ENCODE results near the gene TLN1.

Gene TLN1

DNA sequence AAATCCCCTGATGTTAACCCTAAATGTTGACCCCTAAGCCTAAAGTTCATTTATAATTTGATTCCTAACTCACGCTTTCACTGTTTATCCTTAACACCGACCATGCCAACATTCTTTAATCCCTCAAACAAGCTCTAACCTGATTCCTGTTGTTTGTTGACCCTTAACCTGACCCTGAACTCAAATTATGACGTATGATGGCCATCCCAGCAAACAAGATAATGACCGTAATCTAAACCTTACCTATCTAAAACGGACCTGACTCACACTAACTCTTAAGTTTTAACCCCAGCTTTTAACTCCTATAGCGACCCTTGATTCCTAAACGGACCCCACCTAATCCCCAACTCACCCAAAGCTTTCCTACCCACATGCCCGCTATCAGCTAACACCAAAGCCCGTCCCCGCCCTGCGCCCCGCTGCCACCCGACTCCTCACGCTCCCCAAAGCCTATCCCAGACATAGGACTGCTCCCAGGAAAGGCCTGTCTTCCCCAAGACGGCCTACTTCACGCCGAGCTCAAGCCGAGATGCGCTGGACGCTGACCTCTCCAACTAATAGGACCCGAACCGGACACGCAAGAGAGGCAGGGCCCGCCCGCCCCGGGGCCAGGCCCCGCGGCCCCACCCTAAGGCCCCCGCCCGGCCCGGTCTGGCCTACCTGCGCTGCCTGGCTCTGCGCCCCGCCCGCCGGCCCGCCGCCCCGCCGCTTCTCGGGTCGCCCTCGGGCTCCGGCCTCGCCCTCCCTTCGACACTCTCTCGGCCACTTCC, 395 bp downstream of the TLN1 start:
- Histone ChIP-seq H3K27ac (ENCODE audit: low read depth, low read length) (peak overlapping the region; percentile 97), H3K4me3 (ENCODE audit: low read depth in 1 of 2, low read length in 2 of 2) (peak overlapping the region; percentile 89 to 93), H3K27me3 (ENCODE audit: control insufficient read depth in 1 of 2, insufficient read depth in 2 of 2, low read length in 2 of 2) (no peaks in the 10 kb centered on the region), H3K9me3 (ENCODE audit: control insufficient read depth in 1 of 2, low read length in 2 of 2) (no peaks in the 10 kb centered on the region), H3K4me1 (ENCODE audit: control insufficient read depth in 1 of 2, insufficient read depth in 2 of 2, low read length in 2 of 2) (peaks cover 61 to 63% of the 10 kb centered on the region in 2 donors), H3K9ac (ENCODE audit: low read depth in 1 of 2, low read length in 2 of 2) (peak overlapping the region; percentile 89 to 97), H3K36me3 (ENCODE audit: control insufficient read depth in 1 of 2, insufficient read depth in 2 of 2, low read length in 2 of 2) (peaks cover 17 to 24% of the 10 kb centered on the region in 2 donors)

DNA sequence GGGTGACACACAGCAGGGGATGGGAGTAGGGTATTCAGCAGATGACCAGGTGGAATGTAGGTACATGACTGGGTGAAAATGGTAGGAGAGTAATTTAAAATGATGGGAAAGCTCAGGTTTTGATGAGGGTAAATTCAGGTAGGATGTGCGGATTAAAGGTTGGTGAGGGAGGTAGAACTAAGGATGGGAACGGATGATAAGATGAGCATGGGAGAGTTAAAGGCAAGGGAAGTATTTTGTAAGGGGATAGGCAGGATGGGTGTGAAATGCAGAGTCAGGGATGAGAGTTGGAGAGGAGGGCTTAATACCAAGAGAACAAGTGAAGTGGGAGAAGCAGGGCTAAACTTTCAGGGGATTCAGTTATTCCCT, 1.5 kb downstream of the TLN1 start:
- H3K9ac ChIP-seq (ENCODE audit: low read depth in 1 of 2, low read length in 2 of 2): peak overlapping the region; percentile 89 to 97

DNA sequence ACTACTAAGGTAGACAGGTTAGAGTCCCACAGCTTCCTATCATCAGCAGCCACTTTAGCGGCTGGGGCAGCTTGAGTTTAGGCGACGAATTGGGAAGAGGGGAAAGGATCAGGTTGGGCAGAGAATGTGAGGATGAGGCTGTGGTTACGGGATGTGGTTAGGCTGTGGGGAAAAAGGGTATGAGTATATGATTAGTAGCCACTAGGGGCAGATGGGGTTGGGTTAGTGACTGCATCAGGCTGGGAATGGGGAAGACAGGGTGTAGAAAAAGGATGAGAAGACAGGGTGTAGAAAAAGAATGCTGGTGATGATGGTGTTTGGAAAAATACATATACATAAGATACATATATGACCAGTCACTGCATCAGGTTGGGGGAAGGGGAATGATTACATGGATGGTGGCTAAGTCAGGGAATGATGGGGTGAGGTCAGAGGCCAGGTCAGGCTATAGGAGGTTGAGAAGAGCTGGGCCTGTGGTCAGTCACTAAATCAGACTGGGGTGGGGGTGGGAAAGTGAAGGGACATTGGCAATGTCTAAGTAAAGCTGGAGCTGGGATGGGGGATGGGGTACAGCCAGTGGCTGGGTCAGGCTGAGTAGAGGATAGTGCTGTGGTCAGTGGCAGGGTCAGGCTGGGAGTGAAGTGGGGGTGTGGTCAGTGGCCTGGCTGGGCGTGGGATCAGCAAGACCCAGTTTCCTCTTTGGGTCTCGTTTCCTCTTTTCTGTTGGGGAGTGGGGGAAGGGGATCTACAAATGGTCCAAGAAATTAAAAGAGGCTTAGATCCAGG, 2.1 kb downstream of the TLN1 start:
- peak overlapping the region; percentile 97 for H3K27ac ChIP-seq (ENCODE audit: low read depth, low read length)
- peaks cover 68 to 69% of the 10 kb centered on the region in 2 donors for H3K4me1 ChIP-seq (ENCODE audit: control insufficient read depth in 1 of 2, insufficient read depth in 2 of 2, low read length in 2 of 2)

More for the DNA sequence above, 1.5 kb downstream of the TLN1 start:
- H3K4me1 ChIP-seq (ENCODE audit: control insufficient read depth in 1 of 2, insufficient read depth in 2 of 2, low read length in 2 of 2): peaks cover 66 to 69% of the 10 kb centered on the region in 2 donors
- peaks cover 6 to 14% of the 10 kb centered on the region in 2 donors for H3K36me3 ChIP-seq (ENCODE audit: control insufficient read depth in 1 of 2, insufficient read depth in 2 of 2, low read length in 2 of 2)
- H3K27ac ChIP-seq (ENCODE audit: low read depth, low read length): peak overlapping the region; percentile 97
- H3K27me3 ChIP-seq (ENCODE audit: control insufficient read depth in 1 of 2, insufficient read depth in 2 of 2, low read length in 2 of 2): no peaks in the 10 kb centered on the region
- H3K4me3 ChIP-seq (ENCODE audit: low read depth in 1 of 2, low read length in 2 of 2): peak overlapping the region; percentile 89 to 93
- H3K9me3 ChIP-seq (ENCODE audit: control insufficient read depth in 1 of 2, low read length in 2 of 2): no peaks in the 10 kb centered on the region

DNA sequence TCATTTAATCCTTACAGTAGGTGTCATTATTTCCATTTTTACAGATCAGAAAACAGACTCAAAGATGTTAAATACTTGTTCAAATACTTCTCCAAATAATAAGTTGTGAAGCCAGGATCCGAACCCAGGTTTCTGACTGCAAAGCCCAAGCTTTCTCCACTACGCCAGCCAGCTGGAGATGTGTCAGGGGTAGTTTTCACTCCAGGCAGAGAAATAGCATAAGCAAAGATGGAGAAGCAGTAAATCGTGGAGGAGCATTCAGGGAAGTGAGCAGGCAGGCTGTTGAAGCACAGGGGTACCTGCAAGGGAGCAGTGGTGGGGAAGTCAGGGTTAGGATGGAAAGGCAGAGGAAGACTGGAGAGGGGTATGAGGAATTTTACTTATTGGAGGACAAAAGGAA, 2.9 kb downstream of the TLN1 start:
- Histone ChIP-seq H3K9ac (ENCODE audit: low read depth in 1 of 2, low read length in 2 of 2) (peak overlapping the region; percentile 29 to 89), H3K36me3 (ENCODE audit: control insufficient read depth in 1 of 2, insufficient read depth in 2 of 2, low read length in 2 of 2) (peaks cover 14 to 19% of the 10 kb centered on the region in 2 donors), H3K27me3 (ENCODE audit: control insufficient read depth in 1 of 2, insufficient read depth in 2 of 2, low read length in 2 of 2) (no peaks in the 10 kb centered on the region), H3K9me3 (ENCODE audit: control insufficient read depth in 1 of 2, low read length in 2 of 2) (no peaks in the 10 kb centered on the region), H3K4me1 (ENCODE audit: control insufficient read depth in 1 of 2, insufficient read depth in 2 of 2, low read length in 2 of 2) (peaks cover 63 to 68% of the 10 kb centered on the region in 2 donors), H3K27ac (ENCODE audit: low read depth, low read length) (peak overlapping the region; percentile 38), H3K4me3 (ENCODE audit: low read depth in 1 of 2, low read length in 2 of 2) (peak overlapping the region; percentile 89 to 93)

More for the DNA sequence above, 2.1 kb downstream of the TLN1 start:
- H3K27me3 ChIP-seq (ENCODE audit: control insufficient read depth in 1 of 2, insufficient read depth in 2 of 2, low read length in 2 of 2): no peaks in the 10 kb centered on the region
- H3K36me3 ChIP-seq (ENCODE audit: control insufficient read depth in 1 of 2, insufficient read depth in 2 of 2, low read length in 2 of 2): peaks cover 6 to 14% of the 10 kb centered on the region in 2 donors
- peak overlapping the region; percentile 89 to 93 for H3K4me3 ChIP-seq (ENCODE audit: low read depth in 1 of 2, low read length in 2 of 2)
- H3K9ac ChIP-seq (ENCODE audit: low read depth in 1 of 2, low read length in 2 of 2): peak overlapping the region; percentile 89 to 97
- H3K9me3 ChIP-seq (ENCODE audit: control insufficient read depth in 1 of 2, low read length in 2 of 2): no peaks in the 10 kb centered on the region

DNA sequence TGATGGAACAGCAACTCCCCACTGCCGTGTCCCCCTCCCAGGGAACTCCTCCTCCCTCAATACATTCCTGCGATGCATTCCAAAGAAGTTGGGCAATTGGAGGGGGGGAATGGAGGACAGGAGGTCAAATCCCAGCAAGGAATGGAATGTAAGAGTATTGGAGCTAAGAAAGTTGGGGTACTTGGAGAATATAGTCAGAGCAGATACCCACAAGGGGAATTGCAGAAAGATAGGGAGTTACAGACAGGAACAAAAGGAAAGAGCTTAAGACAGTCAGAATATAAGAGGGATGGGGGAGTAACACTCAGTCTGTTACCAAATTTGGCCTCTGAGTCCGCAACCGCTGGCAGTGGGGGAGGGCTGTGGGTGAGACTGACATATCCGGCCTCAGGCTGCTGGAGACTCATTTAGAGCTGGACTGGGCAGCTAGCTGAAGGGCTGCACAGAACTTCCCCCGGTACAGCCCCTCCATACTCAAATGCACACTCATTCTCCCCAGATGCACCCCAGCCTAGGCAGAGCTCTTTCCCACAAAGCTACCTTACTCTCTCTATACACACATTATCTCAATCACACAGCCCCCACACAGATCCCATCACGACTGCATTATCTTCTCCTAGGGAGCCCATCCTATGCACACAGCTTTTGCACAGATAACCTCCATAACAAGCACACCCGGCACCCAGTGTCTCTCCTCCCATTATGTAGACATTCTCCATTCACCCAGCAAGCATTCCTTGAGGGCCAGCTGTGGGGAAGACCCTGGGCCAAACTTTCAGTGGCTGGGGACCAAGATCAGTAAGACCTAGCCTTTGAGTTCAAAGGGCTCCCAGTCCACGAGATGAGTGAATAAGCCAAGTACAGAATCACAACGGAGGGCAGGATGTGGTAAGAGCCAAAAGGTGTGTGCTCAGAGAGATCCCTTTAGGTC, 3.7 kb downstream of the TLN1 start:
- peaks cover 55 to 62% of the 10 kb centered on the region in 2 donors for H3K4me1 ChIP-seq (ENCODE audit: control insufficient read depth in 1 of 2, insufficient read depth in 2 of 2, low read length in 2 of 2)
- H3K27me3 ChIP-seq (ENCODE audit: control insufficient read depth in 1 of 2, insufficient read depth in 2 of 2, low read length in 2 of 2): no peaks in the 10 kb centered on the region
- peak overlapping the region; percentile 70 for H3K27ac ChIP-seq (ENCODE audit: low read depth, low read length)
- H3K9me3 ChIP-seq (ENCODE audit: control insufficient read depth in 1 of 2, low read length in 2 of 2): no peaks in the 10 kb centered on the region
- peaks cover 22 to 27% of the 10 kb centered on the region in 2 donors for H3K36me3 ChIP-seq (ENCODE audit: control insufficient read depth in 1 of 2, insufficient read depth in 2 of 2, low read length in 2 of 2)
- H3K4me3 ChIP-seq (ENCODE audit: low read depth in 1 of 2, low read length in 2 of 2): peak overlapping the region; percentile 55 to 93
- H3K9ac ChIP-seq (ENCODE audit: low read depth in 1 of 2, low read length in 2 of 2): peak overlapping the region; percentile 51 to 57

DNA sequence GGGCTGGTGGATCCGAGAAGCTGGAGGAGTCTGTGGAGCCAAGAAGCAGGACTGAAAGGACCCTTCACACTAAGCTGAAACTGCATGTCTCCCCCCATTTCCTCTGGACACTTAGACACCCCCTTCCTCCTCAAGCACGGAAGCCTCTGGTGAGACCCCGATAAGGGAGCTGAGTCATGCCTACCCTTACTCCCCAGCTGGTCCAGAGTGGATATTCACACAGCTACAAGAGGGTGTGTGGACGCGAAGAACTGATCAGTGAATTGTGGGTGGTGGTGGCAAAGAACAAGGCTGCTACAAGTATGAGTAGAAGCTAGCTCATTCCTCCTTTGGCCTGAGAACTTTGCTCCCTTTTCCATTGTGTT, 4.3 kb downstream of the TLN1 start:
- H3K9ac ChIP-seq (ENCODE audit: low read depth in 1 of 2, low read length in 2 of 2): peak overlapping the region; percentile 51 to 55
- H3K4me1 ChIP-seq (ENCODE audit: control insufficient read depth in 1 of 2, insufficient read depth in 2 of 2, low read length in 2 of 2): peaks cover 50 to 56% of the 10 kb centered on the region in 2 donors

DNA sequence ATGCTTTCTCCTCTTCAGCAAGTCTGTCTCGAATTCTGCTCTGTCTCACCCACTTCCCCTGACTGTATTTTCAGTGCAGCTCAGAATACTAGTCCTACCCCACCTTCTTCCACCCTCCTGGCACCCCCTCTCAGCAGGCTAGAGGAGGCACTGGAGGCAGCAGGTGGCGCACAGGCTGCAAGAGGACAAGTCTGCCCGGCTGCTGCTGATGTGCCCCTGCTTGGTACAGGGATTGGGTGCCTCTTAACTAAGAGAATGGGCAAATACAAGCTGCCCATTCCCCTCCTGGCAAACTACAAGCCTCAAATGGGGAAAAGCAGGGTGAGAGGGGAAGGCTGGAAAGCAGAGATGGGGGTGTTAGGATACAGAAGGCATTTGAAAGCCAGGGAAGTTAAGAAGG, 5.1 kb downstream of the TLN1 start:
- Histone ChIP-seq H3K9ac (ENCODE audit: low read depth in 1 of 2, low read length in 2 of 2) (peak overlapping the region in 1 of 2 donors; percentile 55), H3K4me3 (ENCODE audit: low read depth in 1 of 2, low read length in 2 of 2) (peak overlapping the region; percentile 23 to 93), H3K27ac (ENCODE audit: low read depth, low read length) (peak overlapping the region; percentile 62), H3K27me3 (ENCODE audit: control insufficient read depth in 1 of 2, insufficient read depth in 2 of 2, low read length in 2 of 2) (no peaks in the 10 kb centered on the region), H3K4me1 (ENCODE audit: control insufficient read depth in 1 of 2, insufficient read depth in 2 of 2, low read length in 2 of 2) (peaks cover 50 to 56% of the 10 kb centered on the region in 2 donors), H3K36me3 (ENCODE audit: control insufficient read depth in 1 of 2, insufficient read depth in 2 of 2, low read length in 2 of 2) (peaks cover 33 to 41% of the 10 kb centered on the region in 2 donors), H3K9me3 (ENCODE audit: control insufficient read depth in 1 of 2, low read length in 2 of 2) (no peaks in the 10 kb centered on the region)

More for the DNA sequence above, 4.3 kb downstream of the TLN1 start:
- no peaks in the 10 kb centered on the region for H3K9me3 ChIP-seq (ENCODE audit: control insufficient read depth in 1 of 2, low read length in 2 of 2)
- peak overlapping the region; percentile 55 to 93 for H3K4me3 ChIP-seq (ENCODE audit: low read depth in 1 of 2, low read length in 2 of 2)
- peaks cover 25 to 34% of the 10 kb centered on the region in 2 donors for H3K36me3 ChIP-seq (ENCODE audit: control insufficient read depth in 1 of 2, insufficient read depth in 2 of 2, low read length in 2 of 2)
- H3K27ac ChIP-seq (ENCODE audit: low read depth, low read length): peak overlapping the region; percentile 62
- H3K27me3 ChIP-seq (ENCODE audit: control insufficient read depth in 1 of 2, insufficient read depth in 2 of 2, low read length in 2 of 2): no peaks in the 10 kb centered on the region

DNA sequence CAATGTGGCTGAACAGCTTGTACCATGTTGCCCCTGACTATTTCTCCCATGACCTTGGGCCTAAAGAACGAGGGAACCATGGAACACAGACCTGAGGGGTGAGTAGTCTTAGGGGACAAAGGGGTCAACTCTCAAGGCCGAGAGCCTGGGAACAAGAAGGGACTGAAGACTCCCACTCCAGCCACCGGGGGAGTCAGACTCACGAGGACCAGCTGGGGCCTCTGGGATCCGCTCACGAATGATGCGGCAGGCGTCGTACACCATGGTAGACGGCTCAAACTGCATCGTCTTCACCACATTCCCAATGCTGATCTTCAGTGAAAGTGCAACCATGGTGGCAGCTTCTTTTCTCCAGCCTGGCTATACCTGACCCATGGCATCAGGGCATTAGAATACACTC, 6.6 kb downstream of the TLN1 start:
- peaks cover 44 to 45% of the 10 kb centered on the region in 2 donors for H3K4me1 ChIP-seq (ENCODE audit: control insufficient read depth in 1 of 2, insufficient read depth in 2 of 2, low read length in 2 of 2)
- H3K4me3 ChIP-seq (ENCODE audit: low read depth in 1 of 2, low read length in 2 of 2): no peak overlapping the region
- H3K27ac ChIP-seq (ENCODE audit: low read depth, low read length): no peak overlapping the region
- no peak overlapping the region for H3K9ac ChIP-seq (ENCODE audit: low read depth in 1 of 2, low read length in 2 of 2)
- H3K36me3 ChIP-seq (ENCODE audit: control insufficient read depth in 1 of 2, insufficient read depth in 2 of 2, low read length in 2 of 2): peaks cover 47 to 57% of the 10 kb centered on the region in 2 donors
- no peaks in the 10 kb centered on the region for H3K9me3 ChIP-seq (ENCODE audit: control insufficient read depth in 1 of 2, low read length in 2 of 2)
- H3K27me3 ChIP-seq (ENCODE audit: control insufficient read depth in 1 of 2, insufficient read depth in 2 of 2, low read length in 2 of 2): no peaks in the 10 kb centered on the region

DNA sequence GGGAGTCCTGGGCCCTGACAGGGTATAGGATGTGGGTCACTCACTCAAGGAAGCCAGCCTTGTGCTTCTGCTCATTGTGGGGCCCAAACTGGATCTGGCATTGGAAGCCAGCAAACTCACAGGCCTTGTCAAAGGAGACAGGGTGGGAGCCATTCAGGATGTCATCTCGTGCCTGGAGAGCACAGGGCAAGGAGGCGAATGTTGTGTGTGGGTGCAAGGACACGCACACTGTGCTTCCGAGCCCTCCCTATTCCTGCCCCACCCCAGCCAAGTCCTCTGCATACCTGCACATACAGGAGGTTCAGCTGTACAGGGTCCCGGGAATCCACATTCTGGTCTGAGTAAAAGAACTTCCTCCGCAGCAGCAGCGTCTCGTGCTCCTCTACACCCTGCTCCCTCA, 8.1 kb downstream of the TLN1 start:
- no peak overlapping the region for H3K27ac ChIP-seq (ENCODE audit: low read depth, low read length)
- H3K9ac ChIP-seq (ENCODE audit: low read depth in 1 of 2, low read length in 2 of 2): no peak overlapping the region
- H3K36me3 ChIP-seq (ENCODE audit: control insufficient read depth in 1 of 2, insufficient read depth in 2 of 2, low read length in 2 of 2): peaks cover 61 to 71% of the 10 kb centered on the region in 2 donors
- H3K9me3 ChIP-seq (ENCODE audit: control insufficient read depth in 1 of 2, low read length in 2 of 2): no peaks in the 10 kb centered on the region
- no peak overlapping the region for H3K4me3 ChIP-seq (ENCODE audit: low read depth in 1 of 2, low read length in 2 of 2)
- H3K27me3 ChIP-seq (ENCODE audit: control insufficient read depth in 1 of 2, insufficient read depth in 2 of 2, low read length in 2 of 2): no peaks in the 10 kb centered on the region
- H3K4me1 ChIP-seq (ENCODE audit: control insufficient read depth in 1 of 2, insufficient read depth in 2 of 2, low read length in 2 of 2): peaks cover 29 to 30% of the 10 kb centered on the region in 2 donors
